ENCODE data around the gene FAM83F. TPM values are rescaled to one million over a fixed set of nuclear protein-coding genes. Genes with fewer than 3 reads are reported as not detected.

Gene FAM83F
- total RNA-seq, 8 experiments from 2014 or later = under 0.01 to 0.47 (median 0.22) TPM

DNA sequence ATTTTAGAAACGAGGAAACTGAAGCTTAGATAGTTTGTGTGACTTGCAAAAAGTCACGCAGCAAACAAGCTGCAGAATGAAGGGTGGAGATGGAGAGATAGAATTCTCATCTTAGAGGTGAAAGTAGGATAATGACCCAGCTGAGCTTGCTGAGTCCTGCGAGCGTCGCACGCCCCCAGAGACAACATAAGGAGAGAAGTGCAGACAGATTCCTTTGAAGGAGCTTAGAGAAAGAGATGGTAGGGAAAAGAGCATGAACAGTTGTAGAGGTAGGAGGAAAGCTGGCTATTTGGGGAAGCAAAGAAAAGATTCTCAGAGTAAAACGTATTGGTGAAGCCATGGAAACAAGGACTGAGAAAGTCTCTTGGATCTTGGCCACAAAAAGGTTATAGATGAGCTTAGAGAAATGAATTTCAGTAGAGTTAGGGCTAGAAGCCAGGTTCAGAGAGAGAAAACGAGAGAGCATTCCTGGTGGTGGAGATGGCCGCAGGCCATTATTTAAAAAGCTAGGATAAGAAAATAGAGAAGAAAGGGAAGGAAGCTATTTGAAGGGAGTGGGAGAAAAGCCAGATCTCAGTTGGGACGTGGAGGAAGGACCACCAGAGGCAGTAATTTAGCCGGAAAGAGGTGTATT, 44.8 kb downstream of the FAM83F start:
- H3K4me1 ChIP-seq (replicated peaks in 1 of 2) = peaks cover 4 to 5% of the 10 kb centered on the region in 2 donors
- no peak overlapping the region for H3K4me3 ChIP-seq
- WGBS, 10 experiments = 28 to 60% (median 51%) methylated on average over 6 to 11 of the region's 11 CpGs
- in situ Hi-C loops (cut with MboI; ENCODE audit: low pct_unique_long_range_greater_than_20kb in 2 of 9, low sequenced_read_pairs in 9 of 9, unreplicated experiment in 9 of 9) = loop anchor here in 8 of 9 experiments (10.0 to 25.0 kb wide), 4 partner anchors 495 to 877 kb away; partner anchors contain the start of genes RPS19BP1 (in 7 of the 8) and CBX7 (in 3 of the 8)
- no peak overlapping the region for H3K27ac ChIP-seq
- no peak for ATAC-seq (replicated peaks in 6 of 8)

DNA sequence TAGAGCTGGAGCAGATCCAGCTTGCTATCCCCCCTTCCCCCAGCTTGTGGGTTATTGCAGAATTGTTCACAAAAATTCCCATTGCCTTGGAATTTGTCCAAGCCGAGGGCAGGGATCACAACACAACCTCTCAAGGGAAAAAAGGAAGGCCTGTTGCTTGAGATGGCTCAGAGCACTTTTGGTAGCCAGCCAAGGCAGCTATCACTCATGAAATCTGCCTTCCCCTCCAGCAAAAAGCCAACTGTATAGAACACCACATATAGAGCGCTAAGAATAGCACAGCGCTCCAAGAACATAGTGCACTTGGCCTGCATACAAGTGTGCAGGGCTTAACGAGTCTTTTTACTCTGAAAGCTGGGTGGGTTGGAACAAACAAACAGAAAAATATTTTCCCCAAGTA, 46.2 kb downstream of the FAM83F start:
- Histone ChIP-seq H3K27ac (no peak overlapping the region), H3K4me1 (replicated peaks in 1 of 2) (peaks cover 4 to 5% of the 10 kb centered on the region in 2 donors), H3K4me3 (no peak overlapping the region)
- no peak for ATAC-seq (replicated peaks in 6 of 8)
- WGBS, 10 experiments = 0 to 82% (median 29%) methylated on average over 1 to 4 of the region's 4 CpGs; no CpG with 5 or more reads in 3 of the 10 experiments
- in situ Hi-C loops (cut with MboI; ENCODE audit: low pct_unique_long_range_greater_than_20kb in 2 of 9, low sequenced_read_pairs in 9 of 9, unreplicated experiment in 9 of 9) = loop anchor here in 5 of 9 experiments (10.0 to 25.0 kb wide), 3 partner anchors 504 to 879 kb away; partner anchors contain the start of genes CBX7 (in 3 of the 5) and RPS19BP1 (in 3 of the 5)

DNA sequence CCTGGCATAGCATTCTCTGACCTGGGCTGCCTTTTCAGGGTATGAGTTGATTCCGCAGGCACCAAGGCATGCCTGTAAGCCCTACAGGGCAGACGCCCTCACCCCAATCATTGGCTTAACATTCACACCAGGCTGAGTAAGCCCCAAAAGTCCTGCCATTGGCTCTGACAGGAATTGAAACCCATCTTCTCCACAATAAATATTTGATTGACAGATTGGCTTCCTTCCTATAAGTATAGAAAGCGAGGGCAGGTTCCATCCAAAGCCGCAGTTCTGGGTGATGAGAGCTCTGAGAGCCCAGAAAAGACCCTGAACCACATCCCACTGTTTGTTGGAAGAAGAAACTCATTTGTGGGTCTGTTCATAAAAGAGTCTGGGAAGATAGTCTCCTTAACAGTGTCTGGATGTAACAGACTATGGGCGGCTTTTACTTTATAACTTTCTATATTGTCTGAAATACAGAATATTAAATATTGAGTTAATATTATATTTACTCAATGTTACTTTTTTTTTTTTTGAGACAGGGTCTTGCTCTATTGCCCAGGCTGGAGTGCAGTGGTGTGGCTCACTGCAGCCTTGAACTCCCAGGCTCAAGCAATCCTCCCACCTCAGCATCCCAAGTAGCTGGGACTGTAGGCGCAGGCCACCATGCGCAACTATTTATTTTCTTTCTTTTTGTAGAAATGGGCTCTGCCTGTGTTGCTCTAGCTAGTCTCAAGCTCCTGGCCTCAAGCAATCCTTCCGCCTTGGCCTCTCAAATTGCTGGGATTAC, 46.8 kb downstream of the FAM83F start:
- 50 to 100% (median 73%) methylated on average over 1 to 8 of the region's 8 CpGs for WGBS, 10 experiments
- Histone ChIP-seq H3K4me1 (replicated peaks in 1 of 2) (peaks cover 7 to 9% of the 10 kb centered on the region in 2 donors), H3K4me3 (no peak overlapping the region), H3K27ac (no peak overlapping the region)
- in situ Hi-C loops (cut with MboI; ENCODE audit: low pct_unique_long_range_greater_than_20kb in 2 of 9, low sequenced_read_pairs in 9 of 9, unreplicated experiment in 9 of 9) = loop anchor here in 5 of 9 experiments (10.0 to 25.0 kb wide), 3 partner anchors 504 to 879 kb away; partner anchors contain the start of genes CBX7 (in 3 of the 5) and RPS19BP1 (in 3 of the 5)
- no peak for ATAC-seq (replicated peaks in 6 of 8)

DNA sequence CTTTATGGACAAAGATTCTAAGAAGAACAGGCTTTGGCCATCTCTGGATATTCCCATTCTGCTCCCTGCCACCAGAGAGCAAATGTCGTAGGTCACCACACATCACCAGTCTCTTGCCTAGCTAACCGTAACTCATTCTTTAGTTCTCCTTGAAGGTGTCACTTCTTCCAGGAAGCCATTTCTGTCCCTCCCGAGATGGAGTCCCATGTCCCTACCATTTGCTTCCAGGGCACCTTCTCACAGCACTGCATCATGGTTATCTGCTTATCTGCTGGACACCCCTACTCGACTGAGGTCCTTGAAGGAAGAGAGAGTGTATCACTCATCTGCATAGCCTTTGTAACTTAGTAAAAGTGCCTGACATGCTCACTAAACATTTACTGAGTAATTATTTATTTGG, 47.6 kb downstream of the FAM83F start:
- H3K27ac ChIP-seq = no peak overlapping the region
- H3K4me3 ChIP-seq = no peak overlapping the region
- in situ Hi-C loops (cut with MboI; ENCODE audit: low pct_unique_long_range_greater_than_20kb in 2 of 9, low sequenced_read_pairs in 9 of 9, unreplicated experiment in 9 of 9) = loop anchor here in 5 of 9 experiments (10.0 to 25.0 kb wide), 3 partner anchors 505 to 880 kb away; partner anchors contain the start of genes CBX7 (in 3 of the 5) and RPS19BP1 (in 3 of the 5)
- H3K4me1 ChIP-seq (replicated peaks in 1 of 2) = peaks cover 7 to 9% of the 10 kb centered on the region in 2 donors
- no peak for ATAC-seq (replicated peaks in 6 of 8)
- 48 to 100% (median 78%) methylated on average over 1 to 4 of the region's 4 CpGs; no CpG with 5 or more reads in 2 of the 10 experiments for WGBS, 10 experiments

GRCh38 chr22:40043081-40043480, 48.3 kb downstream of the FAM83F start:
- Histone ChIP-seq H3K4me3 (no peak overlapping the region), H3K4me1 (replicated peaks in 1 of 2) (peaks cover 7 to 9% of the 10 kb centered on the region in 2 donors), H3K27ac (no peak overlapping the region)
- in situ Hi-C loops (cut with MboI; ENCODE audit: low pct_unique_long_range_greater_than_20kb in 2 of 9, low sequenced_read_pairs in 9 of 9, unreplicated experiment in 9 of 9) = loop anchor here in 5 of 9 experiments (10.0 to 25.0 kb wide), 3 partner anchors 506 to 881 kb away; partner anchors contain the start of genes CBX7 (in 3 of the 5) and RPS19BP1 (in 3 of the 5)
- ATAC-seq (replicated peaks in 6 of 8) = peak in 2 of 8 experiments; percentile 0 to 4
- WGBS, 10 experiments = 0 to 100% (median 92%) methylated on average over 1 to 7 of the region's 8 CpGs; no CpG with 5 or more reads in 1 of the 10 experiments

- ATAC-seq (replicated peaks in 6 of 8) = no peak
- H3K27ac ChIP-seq = peak overlapping the region; percentile 92 to 97
- in situ Hi-C loops (cut with MboI; ENCODE audit: low pct_unique_long_range_greater_than_20kb in 2 of 9, low sequenced_read_pairs in 9 of 9, unreplicated experiment in 9 of 9) = loop anchor here in 5 of 9 experiments (10.0 to 25.0 kb wide), 3 partner anchors 506 to 881 kb away; partner anchors contain the start of genes CBX7 (in 3 of the 5) and RPS19BP1 (in 3 of the 5)
- H3K4me3 ChIP-seq = peak overlapping the region; percentile 64 to 85 (median 78)
- peaks cover 7 to 9% of the 10 kb centered on the region in 2 donors for H3K4me1 ChIP-seq (replicated peaks in 1 of 2)
- WGBS, 10 experiments = 46 to 87% (median 59%) methylated on average over 1 to 5 of the region's 5 CpGs; no CpG with 5 or more reads in 2 of the 10 experiments
Observed at GRCh38 chr22:40043793-40044101, 49.0 kb downstream of the FAM83F start.

DNA sequence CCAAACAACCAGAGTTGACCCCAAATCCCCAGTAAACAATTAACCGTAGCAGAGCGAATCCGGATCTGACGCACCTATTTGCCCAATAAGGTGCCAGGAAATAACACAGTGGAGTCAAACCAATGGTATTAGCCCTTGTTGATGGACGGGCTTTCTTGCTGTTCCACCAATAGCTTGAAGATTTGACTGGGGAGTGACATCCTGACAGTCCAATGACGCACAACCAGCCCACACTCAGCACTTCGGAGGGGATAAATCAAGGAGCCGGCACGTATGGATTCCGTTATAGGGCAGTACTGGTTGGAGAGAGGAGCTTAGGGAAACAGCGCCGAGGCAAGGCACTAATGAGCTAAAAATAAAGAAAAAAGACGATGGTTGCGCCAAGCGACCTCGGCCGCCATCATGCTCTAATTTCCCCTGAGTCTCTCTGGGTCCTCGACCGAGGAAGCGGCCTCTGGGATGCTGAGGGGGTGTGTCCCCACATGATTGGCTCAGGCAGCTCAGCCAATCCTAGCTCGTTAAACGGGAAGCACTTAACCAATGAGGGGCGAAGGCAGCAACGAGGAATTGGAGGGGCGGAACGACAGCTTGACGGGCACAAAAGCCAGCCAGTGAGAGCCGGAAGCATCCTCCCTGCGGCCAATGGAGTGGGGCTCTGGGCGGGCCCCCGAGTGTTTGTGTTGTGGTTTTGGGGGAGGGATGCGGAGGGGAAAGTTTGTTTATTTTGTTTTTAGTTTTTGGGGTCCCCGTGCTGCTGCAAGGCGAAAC, 49.5 kb downstream of the FAM83F start:
- WGBS, 10 experiments = 0 to 2% (median 0%) methylated on average over 9 to 18 of the region's 34 CpGs; no CpG with 5 or more reads in 3 of the 10 experiments
- peak overlapping the region; percentile 64 to 85 (median 78) for H3K4me3 ChIP-seq
- peak overlapping the region; percentile 92 to 97 for H3K27ac ChIP-seq
- in situ Hi-C loops (cut with MboI; ENCODE audit: low pct_unique_long_range_greater_than_20kb in 2 of 9, low sequenced_read_pairs in 9 of 9, unreplicated experiment in 9 of 9) = loop anchor here in 5 of 9 experiments (10.0 to 25.0 kb wide), 3 partner anchors 507 to 882 kb away; partner anchors contain the start of genes CBX7 (in 3 of the 5) and RPS19BP1 (in 3 of the 5)
- peak; percentile 81 to 91 (median 88) for ATAC-seq (replicated peaks in 6 of 8)
- peaks cover 7 to 9% of the 10 kb centered on the region in 2 donors for H3K4me1 ChIP-seq (replicated peaks in 1 of 2)

DNA sequence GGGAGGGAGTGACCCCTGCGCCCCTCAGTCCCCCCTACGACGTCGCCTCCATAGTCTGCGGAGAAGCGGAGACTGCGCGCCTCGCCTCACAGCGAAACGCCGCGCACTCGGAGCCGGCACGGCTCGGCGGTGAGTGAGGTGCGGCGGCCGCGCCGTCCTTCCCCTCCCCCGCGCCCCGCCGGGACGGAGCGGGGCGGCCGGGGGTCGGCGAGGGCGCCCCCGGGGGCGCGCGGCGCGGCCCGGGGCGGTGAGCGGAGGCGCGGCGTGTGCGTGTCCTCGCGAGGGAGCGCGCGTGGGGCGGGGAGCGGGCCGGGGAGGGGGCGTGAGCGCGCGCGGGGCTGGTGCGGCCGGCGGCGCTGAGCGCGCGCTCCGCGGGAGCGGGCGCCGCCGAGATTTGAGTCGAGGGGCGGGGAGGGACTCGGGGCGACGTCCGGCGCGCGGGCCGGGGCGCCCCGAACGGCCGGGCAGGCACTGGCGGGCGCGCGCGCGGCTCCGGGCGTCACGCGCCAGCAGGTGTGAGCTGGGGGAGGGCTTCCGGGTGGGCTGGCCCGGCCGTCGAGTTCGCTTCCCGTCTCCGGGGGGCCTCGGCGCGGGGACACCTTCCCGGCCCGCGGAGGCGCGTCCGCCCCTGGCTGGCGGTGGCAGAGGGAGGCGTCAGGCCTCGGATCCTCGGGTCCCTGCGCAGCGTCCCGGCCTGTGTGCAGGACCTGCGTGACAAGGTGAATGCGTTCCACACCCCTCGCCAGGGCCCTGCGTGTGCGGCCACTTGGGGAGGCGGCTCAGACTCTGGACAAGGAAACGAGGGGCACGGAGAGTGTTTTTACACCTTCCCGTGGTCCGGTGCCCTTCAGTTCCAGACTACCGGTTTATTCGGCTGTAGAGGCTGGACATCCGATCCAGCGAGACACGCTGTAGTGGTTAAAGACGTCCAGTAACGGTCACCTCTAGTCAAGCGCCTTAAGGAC, 50.4 kb downstream of the FAM83F start:
- WGBS, 10 experiments = 0 to 10% (median 0%) methylated on average over 2 to 17 of the region's 138 CpGs; no CpG with 5 or more reads in 5 of the 10 experiments
- peak; percentile 10 to 49 (median 38) for ATAC-seq (replicated peaks in 6 of 8)
- in situ Hi-C loops (cut with MboI; ENCODE audit: low pct_unique_long_range_greater_than_20kb in 2 of 9, low sequenced_read_pairs in 9 of 9, unreplicated experiment in 9 of 9) = loop anchor here in 5 of 9 experiments (10.0 to 25.0 kb wide), 3 partner anchors 508 to 883 kb away; partner anchors contain the start of genes CBX7 (in 3 of the 5) and RPS19BP1 (in 3 of the 5)
- H3K4me1 ChIP-seq (replicated peaks in 1 of 2) = peaks cover 7 to 9% of the 10 kb centered on the region in 2 donors
- peak overlapping the region; percentile 55 to 80 for H3K27ac ChIP-seq
- peak overlapping the region; percentile 64 to 85 (median 78) for H3K4me3 ChIP-seq

- in situ Hi-C loops (cut with MboI; ENCODE audit: low pct_unique_long_range_greater_than_20kb in 2 of 9, low sequenced_read_pairs in 9 of 9, unreplicated experiment in 9 of 9) = loop anchor here in 5 of 9 experiments (10.0 to 25.0 kb wide), 3 partner anchors 509 to 884 kb away; partner anchors contain the start of genes CBX7 (in 3 of the 5) and RPS19BP1 (in 3 of the 5)
- H3K4me3 ChIP-seq = peak overlapping the region; percentile 64 to 85 (median 78)
- 17 to 100% (median 65%) methylated on average over 1 to 5 of the region's 9 CpGs for WGBS, 10 experiments
- no peak overlapping the region for H3K27ac ChIP-seq
- no peak for ATAC-seq (replicated peaks in 6 of 8)
- peaks cover 7 to 9% of the 10 kb centered on the region in 2 donors for H3K4me1 ChIP-seq (replicated peaks in 1 of 2)
Observed at GRCh38 chr22:40046126-40046525, 51.4 kb downstream of the FAM83F start.

DNA sequence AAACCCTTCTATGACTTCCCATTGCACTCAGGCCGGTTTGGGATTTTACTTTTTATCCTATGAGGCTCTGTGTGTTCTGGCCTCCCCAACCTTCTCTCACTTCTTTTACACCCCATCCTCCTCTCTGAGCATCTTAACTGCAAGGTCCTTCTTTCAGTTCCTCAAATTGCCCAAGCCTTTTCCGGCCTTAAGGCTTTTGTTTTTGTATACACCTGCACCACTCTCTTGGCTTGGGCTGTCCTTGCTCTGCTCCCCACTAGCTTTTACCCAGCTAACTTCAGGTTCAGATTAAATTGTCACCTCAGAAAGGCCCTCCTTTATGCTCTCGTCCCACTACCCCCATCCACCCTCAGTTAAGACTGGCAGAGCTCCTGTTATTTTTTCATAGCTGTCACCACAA, 55.5 kb downstream of the FAM83F start:
- Histone ChIP-seq H3K4me3 (no peak overlapping the region), H3K27ac (no peak overlapping the region), H3K4me1 (replicated peaks in 1 of 2) (peaks cover 3 to 4% of the 10 kb centered on the region in 2 donors)
- ATAC-seq (replicated peaks in 6 of 8) = no peak
- WGBS, 10 experiments = 35 to 100% (median 65%) methylated on average over 1 to 3 of the region's 3 CpGs
- in situ Hi-C loops (cut with MboI; ENCODE audit: low pct_unique_long_range_greater_than_20kb in 2 of 9, low sequenced_read_pairs in 9 of 9, unreplicated experiment in 9 of 9) = loop anchor here in 1 of 9 experiments (25.0 kb wide), 1 partner anchor 112 kb away; no protein-coding TSS in a partner anchor

DNA sequence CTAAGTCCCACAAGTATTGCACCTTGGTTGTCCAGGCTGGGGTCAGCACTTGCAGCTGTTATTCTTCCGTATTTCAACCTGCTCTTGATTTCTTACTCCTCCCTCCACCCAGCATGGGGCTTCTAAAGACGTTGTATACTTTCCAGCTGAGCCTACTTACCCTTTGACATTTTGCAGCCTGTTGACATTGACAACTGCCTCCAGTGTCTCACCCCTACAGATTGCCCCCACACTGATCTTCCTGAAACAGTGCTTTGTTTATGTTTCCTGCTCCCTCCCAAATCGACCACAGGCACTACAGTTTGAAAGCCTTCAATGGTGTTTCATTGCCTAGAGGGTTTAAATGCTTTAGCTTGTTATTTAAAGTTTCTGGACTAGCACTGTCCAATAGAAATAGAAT, 56.6 kb downstream of the FAM83F start:
- no peaks in the 10 kb centered on the region for H3K4me1 ChIP-seq (replicated peaks in 1 of 2)
- 0 to 30% (median 0%) methylated on average over 1 to 3 of the region's 3 CpGs; no CpG with 5 or more reads in 1 of the 10 experiments for whole genome bisulfite sequencing, 10 experiments
- H3K4me3 ChIP-seq = no peak overlapping the region
- H3K27ac ChIP-seq = no peak overlapping the region
- in situ Hi-C loops (cut with MboI; ENCODE audit: low pct_unique_long_range_greater_than_20kb in 2 of 9, low sequenced_read_pairs in 9 of 9, unreplicated experiment in 9 of 9) = loop anchor here in 1 of 9 experiments (25.0 kb wide), 1 partner anchor 111 kb away; no protein-coding TSS in a partner anchor
- no peak for ATAC-seq (replicated peaks in 6 of 8)
